Measurements from ENCODE around the gene ADORA2A.

The ADORA2A gene

GRCh38 chr22:24434471-24435322, 7.3 kb downstream of the ADORA2A start:
- H3K9ac ChIP-seq (ENCODE audit: low read length) = peak overlapping the region; percentile 59
- H3K36me3 ChIP-seq (ENCODE audit: low read length) = no peaks in the 10 kb centered on the region
- no peaks in the 10 kb centered on the region for H3K9me2 ChIP-seq (replicated peaks; ENCODE audit: insufficient read depth, low read length)
- peaks cover 43% of the 10 kb centered on the region for H3F3A ChIP-seq (ENCODE audit: insufficient read depth)
- H3K4me3 ChIP-seq (ENCODE audit: insufficient read depth, low read length, poor library complexity, severe bottlenecking) = peak overlapping the region; percentile 21
- H3K9me3 ChIP-seq (ENCODE audit: insufficient read depth, low read length) = no peaks in the 10 kb centered on the region
- no peak for TF ChIP-seq CTCF (IDR thresholded peaks at IDR 0.05; ENCODE audit: insufficient read depth, low read length, poor library complexity, severe bottlenecking)
- TF ChIP-seq EZH2phosphoT487 (conservative IDR thresholded peaks at IDR 0.05; ENCODE audit: low read length) = no peak
- H3K27ac ChIP-seq (ENCODE audit: low read depth, low read length) = peak overlapping the region; percentile 99
- no peaks in the 10 kb centered on the region for H3K27me3 ChIP-seq (ENCODE audit: low read length)
- H4K20me1 ChIP-seq (ENCODE audit: low read depth, low read length) = no peaks in the 10 kb centered on the region
- H3K79me2 ChIP-seq (ENCODE audit: insufficient read depth, low read length) = peaks cover 47% of the 10 kb centered on the region
- H2AFZ ChIP-seq (ENCODE audit: low read depth, low read length, severe bottlenecking) = no peak overlapping the region
- peak overlapping the region; percentile 77 for H3K4me2 ChIP-seq (ENCODE audit: low read depth, low read length, poor library complexity, severe bottlenecking)

GRCh38 chr22:24435323-24435645, 7.9 kb downstream of the ADORA2A start:
- Histone ChIP-seq H4K20me1 (ENCODE audit: low read depth, low read length) (no peaks in the 10 kb centered on the region), H3K4me3 (ENCODE audit: insufficient read depth, low read length, poor library complexity, severe bottlenecking) (peak overlapping the region; percentile 21), H3F3A (ENCODE audit: insufficient read depth) (peaks cover 42% of the 10 kb centered on the region), H3K27ac (ENCODE audit: low read depth, low read length) (peak overlapping the region; percentile 99), H3K27me3 (ENCODE audit: low read length) (no peaks in the 10 kb centered on the region), H3K79me2 (ENCODE audit: insufficient read depth, low read length) (peaks cover 42% of the 10 kb centered on the region), H3K4me2 (ENCODE audit: low read depth, low read length, poor library complexity, severe bottlenecking) (peak overlapping the region; percentile 77), H3K9me2 (replicated peaks; ENCODE audit: insufficient read depth, low read length) (no peaks in the 10 kb centered on the region), H3K36me3 (ENCODE audit: low read length) (no peaks in the 10 kb centered on the region), H2AFZ (ENCODE audit: low read depth, low read length, severe bottlenecking) (no peak overlapping the region), H3K9me3 (ENCODE audit: insufficient read depth, low read length) (no peaks in the 10 kb centered on the region), H3K9ac (ENCODE audit: low read length) (peak overlapping the region; percentile 59)
- TF ChIP-seq CTCF (IDR thresholded peaks at IDR 0.05; ENCODE audit: insufficient read depth, low read length, poor library complexity, severe bottlenecking) = no peak
- TF ChIP-seq EZH2phosphoT487 (conservative IDR thresholded peaks at IDR 0.05; ENCODE audit: low read length) = no peak

GRCh38 chr22:24435861-24436371, 8.5 kb downstream of the ADORA2A start:
- Histone ChIP-seq H3K9ac (ENCODE audit: low read length) (no peak overlapping the region), H3K9me3 (ENCODE audit: insufficient read depth, low read length) (no peaks in the 10 kb centered on the region), H3K27ac (ENCODE audit: low read depth, low read length) (peak overlapping the region; percentile 99), H3K79me2 (ENCODE audit: insufficient read depth, low read length) (peaks cover 36% of the 10 kb centered on the region), H3F3A (ENCODE audit: insufficient read depth) (peaks cover 42% of the 10 kb centered on the region), H2AFZ (ENCODE audit: low read depth, low read length, severe bottlenecking) (no peak overlapping the region), H4K20me1 (ENCODE audit: low read depth, low read length) (no peaks in the 10 kb centered on the region), H3K4me2 (ENCODE audit: low read depth, low read length, poor library complexity, severe bottlenecking) (no peak overlapping the region), H3K4me3 (ENCODE audit: insufficient read depth, low read length, poor library complexity, severe bottlenecking) (no peak overlapping the region), H3K36me3 (ENCODE audit: low read length) (no peaks in the 10 kb centered on the region), H3K27me3 (ENCODE audit: low read length) (no peaks in the 10 kb centered on the region), H3K9me2 (replicated peaks; ENCODE audit: insufficient read depth, low read length) (no peaks in the 10 kb centered on the region)
- no peak for TF ChIP-seq CTCF (IDR thresholded peaks at IDR 0.05; ENCODE audit: insufficient read depth, low read length, poor library complexity, severe bottlenecking)
